Ectodermal cell (in vitro differentiated cells): ENCODE data around the gene ZNF366.

Source experiments
- H3K27ac ChIP-seq: 2 replicates; pipeline ENCODE4 v1.7.0; 2013; ENCODE audit warnings: mild to moderate bottlenecking, low read depth, low read length; ENCODE audit not compliant: insufficient read depth, poor library complexity, severe bottlenecking
- H3K27me3 ChIP-seq: 2 replicates; pipeline ENCODE4 v1.7.0; 2013; ENCODE audit warnings: mild to moderate bottlenecking, low read length; ENCODE audit not compliant: insufficient read depth, control insufficient read depth, poor library complexity, severe bottlenecking
- H3K36me3 ChIP-seq: one replicate; pipeline ENCODE4 v1.7.0; 2013; ENCODE audit warnings: low read length; ENCODE audit not compliant: control insufficient read depth, insufficient read depth
- H3K4me1 ChIP-seq: one replicate; pipeline ENCODE4 v1.7.0; 2013; ENCODE audit warnings: low read length; ENCODE audit not compliant: control insufficient read depth, insufficient read depth
- H3K4me3 ChIP-seq: 2 replicates; pipeline ENCODE4 v1.7.0; 2013; ENCODE audit warnings: low read depth, low read length, control low read depth; ENCODE audit not compliant: insufficient read depth
- H3K9me3 ChIP-seq: 2 replicates; pipeline ENCODE4 v1.7.0; 2013; ENCODE audit warnings: mild to moderate bottlenecking, low read length, moderate library complexity; ENCODE audit not compliant: control insufficient read depth
- WGBS, 2 experiments: methylation state at CpG; one replicate each; pipeline ENCODE4 v1.1.7; 2013; ENCODE audit warnings: missing lambda C conversion rate in 2 of 2; 5-methylcytosine and 5-hydroxymethylcytosine counted together

The ZNF366 gene

DNA sequence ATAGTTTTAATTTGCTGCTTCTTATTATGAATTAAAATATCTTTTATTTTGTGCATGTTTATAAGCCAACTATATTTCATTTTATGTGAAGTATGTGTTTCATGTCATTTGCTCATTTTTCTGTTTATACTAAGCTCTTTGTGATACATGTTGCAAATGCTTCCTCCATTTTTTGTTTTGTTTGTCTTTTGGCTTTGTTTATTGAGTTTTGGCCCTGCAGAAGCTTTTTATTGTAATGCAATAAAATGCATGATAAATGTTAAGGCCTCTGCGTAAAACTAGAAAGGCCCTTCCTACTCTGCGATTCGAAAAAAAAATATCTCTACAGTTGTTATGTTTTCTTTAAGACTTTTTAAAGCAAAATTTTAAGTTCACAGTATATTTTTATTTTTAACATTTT, 9.4 kb downstream of the ZNF366 start:
- H3K4me1 ChIP-seq = peaks cover 20% of the 10 kb centered on the region
- H3K27me3 ChIP-seq = no peaks in the 10 kb centered on the region
- H3K4me3 ChIP-seq = no peak overlapping the region
- 93% methylated on average over 3 of the region's 3 CpGs; no CpG with 5 or more reads in 1 of the 2 experiments for WGBS, 2 experiments
- no peaks in the 10 kb centered on the region for H3K9me3 ChIP-seq
- no peak overlapping the region for H3K27ac ChIP-seq
- H3K36me3 ChIP-seq = no peaks in the 10 kb centered on the region

DNA sequence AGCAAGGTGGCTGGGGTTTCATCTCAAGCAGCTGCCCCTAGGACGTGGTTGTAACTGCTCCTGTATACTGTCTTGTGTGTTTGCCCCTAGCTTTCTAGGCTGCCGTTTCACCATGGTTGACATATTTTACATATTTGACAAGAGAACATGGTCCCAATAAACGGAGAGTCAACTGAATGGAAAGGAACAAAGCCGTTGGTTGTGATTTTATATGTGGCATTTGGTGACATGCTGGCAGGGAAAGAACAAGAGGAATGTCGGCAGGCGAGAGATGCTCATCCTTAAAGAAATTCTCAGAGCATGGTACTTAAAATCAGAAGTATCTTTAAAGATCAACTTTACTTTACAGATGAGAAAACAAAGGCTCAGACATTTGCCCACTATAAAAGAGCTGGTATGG, 11.8 kb downstream of the ZNF366 start:
- no peaks in the 10 kb centered on the region for H3K36me3 ChIP-seq
- no peaks in the 10 kb centered on the region for H3K27me3 ChIP-seq
- no peaks in the 10 kb centered on the region for H3K9me3 ChIP-seq
- no peak overlapping the region for H3K27ac ChIP-seq
- H3K4me1 ChIP-seq = peaks cover 7% of the 10 kb centered on the region
- 85 to 91% methylated on average over 6 of the region's 6 CpGs for WGBS, 2 experiments
- H3K4me3 ChIP-seq = no peak overlapping the region

DNA sequence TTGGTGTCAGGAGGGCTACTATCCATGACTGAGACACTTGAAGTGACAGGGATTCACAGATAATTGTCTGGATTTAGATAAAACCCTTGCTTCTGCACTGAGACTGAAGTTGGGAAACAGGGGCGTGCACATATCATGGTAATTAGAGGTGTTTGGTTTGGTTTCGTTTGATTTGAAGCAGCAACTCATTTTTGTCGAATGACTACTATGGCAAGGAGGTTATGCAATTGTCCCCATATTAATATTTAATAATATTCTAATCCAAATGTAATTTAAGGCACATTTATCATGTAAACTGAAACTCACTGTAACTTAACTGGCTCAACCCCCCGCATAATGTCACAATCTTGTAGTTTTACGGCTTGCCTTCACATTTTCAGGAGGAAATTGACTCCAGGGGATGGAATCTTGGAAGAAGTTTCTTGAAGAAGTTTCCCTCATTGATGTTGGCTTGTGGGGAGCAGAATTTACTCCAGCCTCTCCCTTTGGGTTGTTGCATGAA, 12.5 kb downstream of the ZNF366 start:
- H3K9me3 ChIP-seq = no peaks in the 10 kb centered on the region
- no peak overlapping the region for H3K4me3 ChIP-seq
- 96% methylated on average over 4 of the region's 5 CpGs for WGBS, 2 experiments
- H3K27ac ChIP-seq = no peak overlapping the region
- H3K36me3 ChIP-seq = no peaks in the 10 kb centered on the region
- peaks cover 7% of the 10 kb centered on the region for H3K4me1 ChIP-seq
- H3K27me3 ChIP-seq = no peaks in the 10 kb centered on the region

DNA sequence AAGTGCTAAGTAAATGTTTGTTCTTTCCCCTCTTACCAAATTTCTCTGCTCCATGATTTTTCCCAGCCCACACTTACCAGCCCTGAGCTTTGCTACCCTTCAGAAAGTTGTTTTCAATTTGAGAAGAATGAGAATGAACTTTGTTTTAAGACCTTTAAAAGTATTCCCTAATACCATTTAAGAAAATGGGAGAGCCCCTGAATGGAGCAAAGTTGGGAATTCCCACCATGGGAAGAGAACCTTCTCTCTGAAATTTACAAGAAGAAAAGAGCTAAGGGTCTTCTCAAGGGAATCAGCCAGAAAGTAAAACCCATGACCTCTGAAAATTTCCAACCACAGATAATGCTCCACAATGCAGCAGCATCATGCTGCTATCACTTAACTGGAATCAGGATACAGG, 17.7 kb downstream of the ZNF366 start:
- Histone ChIP-seq H3K36me3 (no peaks in the 10 kb centered on the region), H3K27me3 (no peaks in the 10 kb centered on the region), H3K27ac (no peak overlapping the region)

DNA sequence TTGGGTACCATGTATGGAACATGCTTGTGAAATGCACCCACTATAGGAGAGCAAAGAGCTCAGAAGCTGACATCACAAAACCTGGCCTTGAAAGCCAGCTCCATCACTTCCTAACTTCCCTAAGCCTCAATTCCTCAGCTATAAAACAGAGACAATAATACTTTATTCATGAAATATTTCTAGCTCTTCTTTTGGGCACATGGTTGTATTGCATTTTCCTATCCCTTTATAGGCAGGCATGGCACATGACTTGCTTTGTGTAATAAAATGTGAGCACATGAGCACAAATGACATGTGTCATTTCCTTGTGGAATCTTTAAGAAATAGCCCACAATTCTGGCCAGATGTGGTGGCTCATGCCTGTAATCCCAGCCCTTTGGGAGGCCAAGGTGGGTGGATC, 18.5 kb downstream of the ZNF366 start:
- H3K27ac ChIP-seq = no peak overlapping the region

More for the DNA sequence above, 17.7 kb downstream of the ZNF366 start:
- Histone ChIP-seq H3K4me3 (no peak overlapping the region), H3K9me3 (no peaks in the 10 kb centered on the region), H3K4me1 (peaks cover 10% of the 10 kb centered on the region)

DNA sequence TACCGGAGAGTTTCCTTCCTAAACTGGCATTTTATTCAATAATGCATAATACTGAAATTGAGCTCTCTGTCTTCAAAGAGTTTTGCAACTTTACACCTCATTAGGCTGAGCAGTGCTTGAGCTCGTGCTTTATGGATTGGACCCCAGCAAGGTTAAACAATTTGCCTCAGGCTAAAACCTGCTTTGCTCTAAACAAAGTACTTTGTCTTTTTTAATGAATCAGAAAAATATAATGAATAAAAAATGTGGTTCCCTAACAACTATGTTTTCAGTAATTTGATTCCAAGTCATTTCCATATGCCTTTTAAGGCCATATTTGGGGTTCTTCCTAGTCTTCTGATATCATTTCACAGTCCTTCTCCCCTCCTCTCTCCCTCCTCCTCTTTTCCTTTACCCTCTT, 20.0 kb downstream of the ZNF366 start:
- H3K27ac ChIP-seq = no peak overlapping the region

More for the DNA sequence above, 18.5 kb downstream of the ZNF366 start:
- H3K27me3 ChIP-seq = no peaks in the 10 kb centered on the region
- H3K4me1 ChIP-seq = peaks cover 10% of the 10 kb centered on the region
- H3K9me3 ChIP-seq = no peaks in the 10 kb centered on the region
- H3K4me3 ChIP-seq = no peak overlapping the region
- no peaks in the 10 kb centered on the region for H3K36me3 ChIP-seq

DNA sequence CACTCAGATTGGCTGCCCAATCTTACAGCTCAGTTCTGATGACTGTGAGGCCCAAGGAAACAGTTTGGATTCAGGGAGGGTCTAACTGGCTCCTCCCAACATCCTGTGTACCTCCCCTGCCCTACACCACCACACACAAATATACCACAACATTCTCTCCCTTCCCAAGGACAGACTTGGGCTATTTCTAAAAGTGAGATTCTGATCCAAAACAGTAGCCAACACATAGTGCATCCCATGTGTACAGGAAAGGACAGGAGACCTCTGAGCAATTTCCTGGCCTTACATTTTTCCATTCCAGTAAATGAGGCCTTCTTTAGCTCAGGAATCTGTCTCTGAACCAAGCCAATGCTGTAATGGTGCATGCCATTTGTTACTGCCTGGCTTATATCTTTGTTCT, 20.8 kb downstream of the ZNF366 start:
- Histone ChIP-seq H3K27me3 (no peaks in the 10 kb centered on the region), H3K9me3 (no peaks in the 10 kb centered on the region), H3K27ac (no peak overlapping the region), H3K36me3 (no peaks in the 10 kb centered on the region), H3K4me3 (no peak overlapping the region), H3K4me1 (peaks cover 10% of the 10 kb centered on the region)

More for the DNA sequence above, 20.0 kb downstream of the ZNF366 start:
- Histone ChIP-seq H3K4me3 (no peak overlapping the region), H3K27me3 (no peaks in the 10 kb centered on the region), H3K9me3 (no peaks in the 10 kb centered on the region), H3K36me3 (no peaks in the 10 kb centered on the region), H3K4me1 (peaks cover 10% of the 10 kb centered on the region)
- WGBS, 2 experiments = 88 to 91% methylated on average over 2 of the region's 2 CpGs

DNA sequence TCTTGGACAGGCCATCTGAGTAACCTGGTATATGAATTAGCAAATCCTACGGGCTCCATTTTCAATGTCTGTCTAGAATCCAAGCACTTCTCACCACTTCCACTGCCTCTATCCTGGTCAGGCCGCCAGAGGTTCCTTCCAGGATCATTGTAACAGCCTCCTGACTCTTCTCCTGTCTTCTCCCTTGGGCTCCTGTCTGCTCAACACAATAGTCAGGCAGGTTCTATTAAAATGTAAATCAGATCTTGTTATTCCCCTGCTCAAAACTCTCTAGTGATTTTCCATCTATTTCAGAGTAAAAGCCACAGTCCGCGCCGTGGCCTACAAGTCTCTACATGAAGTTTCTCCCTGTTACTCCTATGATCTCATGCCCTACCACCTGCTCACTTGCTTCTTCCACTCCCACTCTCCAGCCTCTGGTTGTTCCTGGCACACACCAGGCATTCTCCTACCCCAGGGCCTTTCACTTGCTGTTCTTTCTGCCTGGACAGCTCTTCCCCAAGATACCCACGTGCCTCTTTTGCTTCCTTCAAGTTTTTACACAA, 21.7 kb downstream of the ZNF366 start:
- H3K36me3 ChIP-seq = no peaks in the 10 kb centered on the region
- H3K4me1 ChIP-seq = peaks cover 10% of the 10 kb centered on the region
- H3K27ac ChIP-seq = no peak overlapping the region
- WGBS, 2 experiments = 72 to 77% methylated on average over 6 of the region's 6 CpGs
- H3K4me3 ChIP-seq = no peak overlapping the region
- no peaks in the 10 kb centered on the region for H3K27me3 ChIP-seq
- H3K9me3 ChIP-seq = no peaks in the 10 kb centered on the region

DNA sequence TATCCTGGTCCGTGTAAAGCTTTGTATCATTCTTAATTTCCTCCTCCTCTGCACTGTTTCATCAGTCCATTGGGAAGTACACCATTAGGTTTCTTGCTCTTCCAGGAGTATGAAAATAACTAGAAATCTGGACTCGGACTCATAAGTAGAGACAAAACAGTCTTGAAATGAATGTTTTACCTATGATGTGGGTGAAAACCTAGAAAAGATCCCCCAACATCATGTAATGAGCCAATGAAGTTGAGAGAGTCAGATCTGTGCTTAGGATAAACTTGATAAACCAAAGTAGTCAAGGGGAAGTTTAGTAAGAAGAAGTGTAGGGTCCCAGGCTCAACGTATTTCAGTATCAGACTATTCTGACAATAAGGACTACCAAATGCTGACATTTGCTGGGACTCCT, 25.2 kb downstream of the ZNF366 start:
- Histone ChIP-seq H3K36me3 (no peaks in the 10 kb centered on the region), H3K27ac (no peak overlapping the region), H3K4me1 (peaks cover 9% of the 10 kb centered on the region), H3K27me3 (no peaks in the 10 kb centered on the region), H3K9me3 (no peaks in the 10 kb centered on the region), H3K4me3 (no peak overlapping the region)
- 93 to 95% methylated on average over 3 of the region's 3 CpGs for WGBS, 2 experiments

DNA sequence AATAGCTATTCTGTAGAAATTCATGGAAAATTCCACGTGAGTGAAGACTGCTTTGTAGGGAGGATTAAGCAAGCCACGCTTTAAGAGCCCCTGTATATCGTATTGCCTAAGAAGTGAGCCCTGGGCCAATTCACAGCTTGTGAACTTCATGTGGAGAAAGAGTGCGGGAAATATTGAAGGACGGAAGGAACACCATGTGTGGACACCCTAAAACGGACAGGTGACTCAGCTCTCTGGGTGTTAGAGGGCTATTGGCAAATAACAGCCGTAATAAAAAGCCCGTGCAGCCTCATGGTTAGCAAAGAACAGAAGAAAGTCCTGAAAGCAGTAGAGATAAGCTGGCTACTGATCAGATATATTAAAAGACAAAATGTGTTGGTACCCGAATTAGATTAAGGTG, 26.4 kb downstream of the ZNF366 start:
- 88% methylated on average over 8 of the region's 9 CpGs for WGBS, 2 experiments
- Histone ChIP-seq H3K27ac (no peak overlapping the region), H3K4me1 (peaks cover 8% of the 10 kb centered on the region), H3K36me3 (no peaks in the 10 kb centered on the region), H3K9me3 (no peaks in the 10 kb centered on the region), H3K27me3 (no peaks in the 10 kb centered on the region), H3K4me3 (no peak overlapping the region)

DNA sequence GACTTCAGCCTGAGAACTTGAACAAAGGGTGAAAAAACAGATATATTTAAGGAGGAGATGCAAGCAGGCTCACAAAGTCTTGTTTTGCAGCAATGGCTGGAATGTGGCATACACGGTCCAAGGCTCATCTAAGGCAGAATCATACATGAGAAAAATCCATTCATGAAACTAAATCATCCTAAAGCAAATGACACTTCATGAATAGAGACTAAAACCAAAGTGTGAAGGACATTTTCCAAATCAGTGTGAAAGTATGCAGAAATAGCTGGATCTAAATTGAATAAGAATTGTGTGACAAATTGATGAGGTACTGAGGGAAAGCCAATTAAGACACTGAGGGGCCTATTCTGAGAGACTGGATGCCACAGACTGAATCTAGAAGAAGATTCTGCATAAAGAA, 27.3 kb downstream of the ZNF366 start:
- Histone ChIP-seq H3K27ac (no peak overlapping the region), H3K4me1 (peaks cover 5% of the 10 kb centered on the region), H3K27me3 (no peaks in the 10 kb centered on the region), H3K36me3 (no peaks in the 10 kb centered on the region), H3K4me3 (no peak overlapping the region), H3K9me3 (no peaks in the 10 kb centered on the region)
- 88 to 92% methylated on average over 1 of the region's 1 CpG for WGBS, 2 experiments
